Measurements from ENCODE around the gene MEG3. TPM values are rescaled to one million over a fixed set of nuclear protein-coding genes. Genes with fewer than 3 reads are reported as not detected.

Gene MEG3
- total RNA-seq, 2 donors from 2014 or later: 5.3 to 15.3 TPM

GRCh38 chr14:100885196-100885595 lies 59.3 kb downstream of the MEG3 start:
- no peaks in the 10 kb centered on the region for H3K27me3 ChIP-seq (ENCODE audit: control insufficient read depth, insufficient read depth, low read length, poor library complexity, severe bottlenecking)
- H3K36me3 Mint-ChIP-seq (ENCODE audit: low read depth): peaks cover 11% of the 10 kb centered on the region
- no peaks in the 10 kb centered on the region for H3K9me3 ChIP-seq (ENCODE audit: control insufficient read depth, low read length)
- no peak overlapping the region for H3K9ac ChIP-seq (ENCODE audit: extremely low read depth, low read length, poor library complexity, severe bottlenecking)
- no peak for DNase-seq
- 94 to 100% methylated on average over 1 of the region's 2 CpGs for WGBS, 2 experiments (ENCODE audit: insufficient coverage in 1 of 2, insufficient read length in 1 of 2)
- no peak overlapping the region for H3K4me3 ChIP-seq (ENCODE audit: low read length)
- H3K36me3 ChIP-seq (ENCODE audit: control insufficient read depth, insufficient read depth, low read length): no peaks in the 10 kb centered on the region
- TF ChIP-seq CTCF (conservative IDR thresholded peaks at IDR 0.05): no peak
- H3K27ac ChIP-seq (ENCODE audit: low read depth, low read length): no peak overlapping the region
- peaks cover 4% of the 10 kb centered on the region for H3K4me1 ChIP-seq (ENCODE audit: control insufficient read depth, insufficient read depth, low read length)
- peaks cover 22% of the 10 kb centered on the region for H3K27me3 Mint-ChIP-seq (ENCODE audit: insufficient read depth)
- peaks cover 23% of the 10 kb centered on the region for H3K4me1 Mint-ChIP-seq
- no peak overlapping the region for H3K4me3 Mint-ChIP-seq
- H3K27ac Mint-ChIP-seq: no peak overlapping the region
- H3K9me3 Mint-ChIP-seq: peaks cover 25% of the 10 kb centered on the region

- 81 to 100% methylated on average over 2 to 5 of the region's 5 CpGs for WGBS, 2 experiments (ENCODE audit: insufficient coverage in 1 of 2, insufficient read length in 1 of 2)
- Mint-ChIP-seq H3K4me1 (peaks cover 23% of the 10 kb centered on the region), H3K36me3 (ENCODE audit: low read depth) (peaks cover 11% of the 10 kb centered on the region), H3K9me3 (peaks cover 22% of the 10 kb centered on the region), H3K27ac (no peak overlapping the region), H3K27me3 (ENCODE audit: insufficient read depth) (peaks cover 22% of the 10 kb centered on the region), H3K4me3 (no peak overlapping the region)
- H3K27me3 ChIP-seq (ENCODE audit: control insufficient read depth, insufficient read depth, low read length, poor library complexity, severe bottlenecking): no peaks in the 10 kb centered on the region
- DNase-seq: no peak
- H3K4me3 ChIP-seq (ENCODE audit: low read length): no peak overlapping the region
- H3K4me1 ChIP-seq (ENCODE audit: control insufficient read depth, insufficient read depth, low read length): peaks cover 4% of the 10 kb centered on the region
- no peak overlapping the region for H3K27ac ChIP-seq (ENCODE audit: low read depth, low read length)
- H3K9ac ChIP-seq (ENCODE audit: extremely low read depth, low read length, poor library complexity, severe bottlenecking): no peak overlapping the region
- no peaks in the 10 kb centered on the region for H3K36me3 ChIP-seq (ENCODE audit: control insufficient read depth, insufficient read depth, low read length)
- TF ChIP-seq CTCF (conservative IDR thresholded peaks at IDR 0.05): peak; percentile 50
- no peaks in the 10 kb centered on the region for H3K9me3 ChIP-seq (ENCODE audit: control insufficient read depth, low read length)
Observed at GRCh38 chr14:100885617-100886016, 59.7 kb downstream of the MEG3 start.

GRCh38 chr14:100887728-100888335 lies 61.9 kb downstream of the MEG3 start:
- TF ChIP-seq CTCF (conservative IDR thresholded peaks at IDR 0.05): no peak
- DNase-seq: no peak
- no peak overlapping the region for H3K9ac ChIP-seq (ENCODE audit: extremely low read depth, low read length, poor library complexity, severe bottlenecking)
- H3K4me3 ChIP-seq (ENCODE audit: low read length): no peak overlapping the region
- peaks cover 4% of the 10 kb centered on the region for H3K4me1 ChIP-seq (ENCODE audit: control insufficient read depth, insufficient read depth, low read length)
- 74 to 79% methylated on average over 5 to 6 of the region's 6 CpGs for WGBS, 2 experiments (ENCODE audit: insufficient coverage in 1 of 2, insufficient read length in 1 of 2)
- no peak overlapping the region for H3K27ac ChIP-seq (ENCODE audit: low read depth, low read length)
- H3K36me3 Mint-ChIP-seq (ENCODE audit: low read depth): peaks cover 2% of the 10 kb centered on the region
- H3K9me3 ChIP-seq (ENCODE audit: control insufficient read depth, low read length): no peaks in the 10 kb centered on the region
- H3K27me3 Mint-ChIP-seq (ENCODE audit: insufficient read depth): peaks cover 8% of the 10 kb centered on the region
- H3K4me3 Mint-ChIP-seq: no peak overlapping the region
- no peak overlapping the region for H3K27ac Mint-ChIP-seq
- peaks cover 9% of the 10 kb centered on the region for H3K9me3 Mint-ChIP-seq
- no peaks in the 10 kb centered on the region for H3K36me3 ChIP-seq (ENCODE audit: control insufficient read depth, insufficient read depth, low read length)
- no peaks in the 10 kb centered on the region for H3K27me3 ChIP-seq (ENCODE audit: control insufficient read depth, insufficient read depth, low read length, poor library complexity, severe bottlenecking)
- peaks cover 23% of the 10 kb centered on the region for H3K4me1 Mint-ChIP-seq
